ENCODE results near the gene NKPD1. TPM values are rescaled to one million over a fixed set of nuclear protein-coding genes. Genes with fewer than 3 reads are reported as not detected.
A peak's percentile ranks its signal among the peaks of the same experiment; 100 is the strongest.

Gene NKPD1
- total and polyA plus RNA-seq, 10 of the 15 experiments (the other 5 are each of a cell fraction or from before 2014, with no cell fraction given): 0.05 to 0.18 (median 0.06) TPM; not detected in 7

DNA sequence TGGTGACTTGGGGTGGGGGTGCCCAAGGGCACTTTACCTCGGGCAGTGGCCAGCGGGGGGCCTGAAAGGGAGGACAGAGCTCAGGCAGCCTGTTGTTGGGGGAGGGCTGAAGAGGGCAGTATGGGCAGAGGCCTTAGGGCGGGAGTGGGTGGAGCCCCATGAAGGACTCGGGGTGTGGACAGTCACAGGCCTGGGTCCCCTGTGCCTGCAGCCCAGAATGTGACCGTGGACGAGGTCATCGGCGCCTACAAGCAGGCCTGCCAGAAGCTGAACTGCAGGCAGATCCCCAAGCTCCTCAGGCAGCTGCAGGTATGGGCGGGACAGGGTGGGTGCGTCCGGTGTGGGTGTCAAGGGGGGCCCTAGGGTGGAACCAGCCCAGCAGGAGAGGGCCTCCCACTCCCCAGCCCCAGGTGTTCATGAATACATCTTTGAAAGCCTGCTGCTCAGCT lies 22.5 kb downstream of the NKPD1 start:
- Histone ChIP-seq H3K36me3 (ENCODE audit: control insufficient read depth in 2 of 2, insufficient read depth in 2 of 2, low read length in 1 of 2) (peaks cover 3 to 17% of the 10 kb centered on the region in 2 experiments; a peak in 3 of 4 replicates), H3K9me3 (replicated peaks; ENCODE audit: control insufficient read depth, insufficient read depth, low read length) (no peaks in the 10 kb centered on the region), H3K27ac (ENCODE audit: control insufficient read depth, insufficient read depth) (peak overlapping the region; percentile 97), H4K20me1 (ENCODE audit: control insufficient read depth, insufficient read depth) (no peaks in the 10 kb centered on the region), H3K9ac (ENCODE audit: control insufficient read depth, insufficient read depth, low read length) (no peak overlapping the region), H3K79me2 (ENCODE audit: control insufficient read depth, insufficient read depth, low read length) (peaks cover 29% of the 10 kb centered on the region), H3K27me3 (replicated peaks in 1 of 2; ENCODE audit: control insufficient read depth in 2 of 2, insufficient read depth in 2 of 2, low read length in 1 of 2) (no peaks in the 10 kb centered on the region), H3K4me2 (ENCODE audit: control insufficient read depth, insufficient read depth) (no peak overlapping the region), H3K4me1 (ENCODE audit: control insufficient read depth, insufficient read depth, low read length) (peaks cover 51% of the 10 kb centered on the region), H2AFZ (ENCODE audit: control insufficient read depth, low read depth, low read length) (no peak overlapping the region), H3K4me3 (no peak overlapping the region)
- DNase-seq (ENCODE audit: low read depth, low spot score) (no peak), ATAC-seq (no peak), FAIRE-seq (no peak)
- RAD21 ChIA-PET (ENCODE audit: unreplicated experiment): interaction anchor here (2.7 kb wide), 1 partner anchor 20 kb away, joined by 12 read pairs; no protein-coding TSS in a partner anchor
- WGBS (ENCODE audit: insufficient coverage, insufficient replicate concordance, low lambda C conversion rate, missing lambda C conversion rate): 96% methylated on average over 11 of the region's 11 CpGs
- SMC1A ChIA-PET (ENCODE audit: uncharacterized antibody, unreplicated experiment): no interaction called here
- CTCF ChIA-PET: interaction anchor here (0.6 to 5.6 kb wide), 3 partner anchors 10 to 26 kb away, joined by 3 to 39 read pairs (median 18); no protein-coding TSS in a partner anchor
- intact Hi-C loops (cut with micrococcal nuclease; ENCODE audit: unreplicated experiment) (loop anchor here (5.0 kb wide), 2 partner anchors 61 to 199 kb away; partner anchors contain the start of genes GEMIN7 and ZNF296), in situ Hi-C loops (cut with MboI) (no loop called here)
- TF ChIP-seq JUNB (IDR thresholded peaks at IDR 0.05): no peak
- POLR2A ChIA-PET: interaction anchor here (0.6 to 4.5 kb wide), 5 partner anchors 20 to 66 kb away, joined by 3 to 33 read pairs (median 17); partner anchors contain the start of genes BLOC1S3 and TRAPPC6A
- BruUV-seq (replicated peaks): no TSS peak

- ChIA-PET POLR2A (interaction anchor here (0.6 to 4.5 kb wide), 17 partner anchors 12 to 995 kb away, joined by 3 to 33 read pairs (median 4); partner anchors contain the start of genes BLOC1S3, CLASRP, PPP1R37 and TRAPPC6A), RAD21 (ENCODE audit: unreplicated experiment) (interaction anchor here (0.7 to 2.7 kb wide), 14 partner anchors 10 to 134 kb away, joined by 3 to 21 read pairs (median 5); partner anchors contain the start of genes BLOC1S3, GEMIN7, PPP1R37 and TRAPPC6A), CTCF (interaction anchor here (0.6 to 5.6 kb wide), 15 partner anchors 12 to 428 kb away, joined by 3 to 39 read pairs (median 6); partner anchors contain the start of genes BLOC1S3, GEMIN7, PPP1R37 and TRAPPC6A), SMC1A (ENCODE audit: uncharacterized antibody, unreplicated experiment) (interaction anchor here (0.9 to 4.0 kb wide), 13 partner anchors 11 to 112 kb away, joined by 3 to 39 read pairs (median 5); partner anchors contain the start of genes BLOC1S3, CLASRP, PPP1R37 and TRAPPC6A)
- peak; percentile 95 for ATAC-seq
- peak overlapping the region; percentile 73 for H3K4me2 ChIP-seq (ENCODE audit: control insufficient read depth, insufficient read depth)
- H2AFZ ChIP-seq (ENCODE audit: control insufficient read depth, low read depth, low read length): peak overlapping the region; percentile 74
- H3K79me2 ChIP-seq (ENCODE audit: control insufficient read depth, insufficient read depth, low read length): peaks cover 31% of the 10 kb centered on the region
- in situ Hi-C loops (cut with MboI): no loop called here
- H3K9me3 ChIP-seq (replicated peaks; ENCODE audit: control insufficient read depth, insufficient read depth, low read length): no peaks in the 10 kb centered on the region
- peak overlapping the region; percentile 39; the same call in 1 of the 2 replicates for H3K4me3 ChIP-seq
- BruUV-seq (replicated peaks): no TSS peak
- peak; percentile 99 for FAIRE-seq
- peak overlapping the region; percentile 59 for H3K9ac ChIP-seq (ENCODE audit: control insufficient read depth, insufficient read depth, low read length)
- WGBS (ENCODE audit: insufficient coverage, insufficient replicate concordance, low lambda C conversion rate, missing lambda C conversion rate): 3% methylated on average over 17 of the region's 17 CpGs
- H3K27me3 ChIP-seq (replicated peaks in 1 of 2; ENCODE audit: control insufficient read depth in 2 of 2, insufficient read depth in 2 of 2, low read length in 1 of 2): no peaks in the 10 kb centered on the region
- H3K4me1 ChIP-seq (ENCODE audit: control insufficient read depth, insufficient read depth, low read length): peaks cover 51% of the 10 kb centered on the region
- intact Hi-C loops (cut with micrococcal nuclease; ENCODE audit: unreplicated experiment): loop anchor here (1.0 to 5.0 kb wide), 4 partner anchors 27 to 200 kb away; partner anchors contain the start of genes GEMIN7 and ZNF296
- peak; percentile 93 for DNase-seq (ENCODE audit: low read depth, low spot score)
- H3K36me3 ChIP-seq (ENCODE audit: control insufficient read depth in 2 of 2, insufficient read depth in 2 of 2, low read length in 1 of 2): peaks cover 3 to 13% of the 10 kb centered on the region in 2 experiments; a peak in 3 of 4 replicates
- peak overlapping the region; percentile 97 for H3K27ac ChIP-seq (ENCODE audit: control insufficient read depth, insufficient read depth)
- no peaks in the 10 kb centered on the region for H4K20me1 ChIP-seq (ENCODE audit: control insufficient read depth, insufficient read depth)
- TF ChIP-seq BCL11A (IDR thresholded peaks at IDR 0.05; ENCODE audit: low read depth, low read length) (peak; percentile 96), NRF1 (conservative IDR thresholded peaks at IDR 0.05; ENCODE audit: low read depth, low read length) (no peak), YY1 (IDR thresholded peaks at IDR 0.05; ENCODE audit: low read depth, low read length) (0 out of 2 replicates have a peak, but pooled peaks have one; percentile 38), BHLHE40 (IDR thresholded peaks at IDR 0.05; ENCODE audit: borderline replicate concordance in 1 of 2, low read depth in 2 of 2, low read length in 1 of 2) (peak; percentile 73 to 76; a peak in 2 of 4 replicates), BACH1 (IDR thresholded peaks at IDR 0.05; ENCODE audit: borderline replicate concordance) (peak; percentile 30; the same call in 1 of the 2 replicates), NFXL1 (IDR thresholded peaks at IDR 0.05; ENCODE audit: borderline replicate concordance) (no peak), SMARCA5 (IDR thresholded peaks at IDR 0.05) (no peak), SMC3 (IDR thresholded peaks at IDR 0.05; ENCODE audit: borderline replicate concordance, low read length) (peak; percentile 27; the same call in 1 of the 2 replicates), ZNF274 (IDR thresholded peaks at IDR 0.05; ENCODE audit: insufficient read depth, insufficient read length) (no peak), SIN3A (IDR thresholded peaks at IDR 0.05; ENCODE audit: low read depth, low read length) (no peak; the same call in 1 of the 2 replicates), PAX5 (IDR thresholded peaks at IDR 0.05; ENCODE audit: borderline replicate concordance, low read depth, low read length) (peak; percentile 69; the same call in 1 of the 2 replicates), FOXM1 (IDR thresholded peaks at IDR 0.05; ENCODE audit: low read depth, low read length) (peak; percentile 53; the same call in 1 of the 2 replicates), HCFC1 (IDR thresholded peaks at IDR 0.05; ENCODE audit: low read length) (no peak), GABPA (IDR thresholded peaks at IDR 0.05; ENCODE audit: low read depth) (no peak), FOXK2 (IDR thresholded peaks at IDR 0.05) (no peak), SREBF1 (IDR thresholded peaks at IDR 0.05; ENCODE audit: low read length) (no peak), ATF7 (IDR thresholded peaks at IDR 0.05; ENCODE audit: low read depth) (peak; percentile 59; the same call in 1 of the 2 replicates)
Observed at GRCh38 chr19:45137179-45137761, 23.5 kb downstream of the NKPD1 start.
